DMS114 treated with DMSO at 0.1 percent for 48 hours (cell line): Measurements from ENCODE around the gene CACNA2D4.
"Not testable (repeated sequence)": the region's sequence is repeated elsewhere in the genome, so short reads cannot be mapped to it uniquely, and the experiment has no call there.

ENCODE experiments used
- DNase-seq: peaks from one replicate; lab custom pipeline; 2025; ENCODE audit not compliant: unreplicated experiment; lab: John Stamatoyannopoulos, UW

Gene CACNA2D4

GRCh38 chr12:1918081-1918883 is at the start of gene CACNA2D4:
TSS of gene CACNA2D4 (minus strand) at chr12:1918652. CDS start at chr12:1918473, 179 bp downstream.
- no peak for DNase-seq

- no peak for DNase-seq
These were observed 48.2 kb upstream of the CACNA2D4 start for GRCh38 chr12:1966561-1967226.

- DNase-seq: no peak
These were observed 47.5 kb upstream of the CACNA2D4 start for GRCh38 chr12:1965916-1966315.

- no peak for DNase-seq
These were observed 43.9 kb upstream of the CACNA2D4 start for GRCh38 chr12:1962051-1963020.

GRCh38 chr12:1956716-1957115 is 38.3 kb upstream of the CACNA2D4 start:
- no peak for DNase-seq

GRCh38 chr12:1949771-1950470 is 31.5 kb upstream of the CACNA2D4 start:
- no peak for DNase-seq

- DNase-seq: no peak
These were observed 30.4 kb upstream of the CACNA2D4 start for GRCh38 chr12:1948883-1949282.

GRCh38 chr12:1947081-1947480 is 28.6 kb upstream of the CACNA2D4 start:
- DNase-seq: no peak

- DNase-seq: no peak
These were observed 27.8 kb upstream of the CACNA2D4 start for GRCh38 chr12:1946296-1946695.

GRCh38 chr12:1945502-1945901 is 27.1 kb upstream of the CACNA2D4 start:
- not testable (repeated sequence) for DNase-seq

- peak; percentile 71 for DNase-seq
These were observed 21.6 kb upstream of the CACNA2D4 start for GRCh38 chr12:1939801-1940607.

GRCh38 chr12:1939331-1939730 is 20.9 kb upstream of the CACNA2D4 start:
- DNase-seq: no peak

- no peak for DNase-seq
These were observed 19.2 kb upstream of the CACNA2D4 start for GRCh38 chr12:1937481-1938224.

- no peak for DNase-seq
These were observed 18.2 kb upstream of the CACNA2D4 start for GRCh38 chr12:1936406-1937320.

- no peak for DNase-seq
These were observed 17.4 kb upstream of the CACNA2D4 start for GRCh38 chr12:1935700-1936378.

- no peak for DNase-seq
These were observed 16.8 kb upstream of the CACNA2D4 start for GRCh38 chr12:1935242-1935641.

- DNase-seq: no peak
These were observed 16.4 kb upstream of the CACNA2D4 start for GRCh38 chr12:1934831-1935230.

GRCh38 chr12:1934068-1934467 is 15.6 kb upstream of the CACNA2D4 start:
- no peak for DNase-seq
